Osteoblast (primary cell): ENCODE results near the gene PRPF40B. TPM values are rescaled to one million over a fixed set of nuclear protein-coding genes. Genes with fewer than 3 reads are reported as not detected.

Experiments
- DNase-seq: peaks from one replicate; pipeline ENCODE4 v3.0.0; 2011; ENCODE audit warnings: low spot score, mixed read lengths; ENCODE audit not compliant: insufficient read length; ENCODE audit errors: missing footprints
- H2AFZ ChIP-seq: 2 replicates; pipeline ENCODE4 v1.6.0; 2011; ENCODE audit warnings: mild to moderate bottlenecking, low read length
- H3K27ac ChIP-seq: 2 replicates; pipeline ENCODE4 v1.5.1; 2011; ENCODE audit warnings: mild to moderate bottlenecking, low read depth, low read length, moderate library complexity
- H3K27me3 ChIP-seq: 2 replicates; pipeline ENCODE4 v1.6.0; 2012; ENCODE audit warnings: mild to moderate bottlenecking, control low read depth, inconsistent platforms, low read length, moderate library complexity; ENCODE audit not compliant: insufficient read depth
- H3K36me3 ChIP-seq: 2 replicates; pipeline ENCODE4 v1.5.1; 2011; ENCODE audit warnings: mild to moderate bottlenecking, low read length, control low read depth, moderate library complexity; ENCODE audit not compliant: insufficient read depth
- H3K4me1 ChIP-seq: 2 replicates; pipeline ENCODE4 v1.5.1; 2011; ENCODE audit warnings: mild to moderate bottlenecking, low read length, control low read depth, moderate library complexity; ENCODE audit not compliant: insufficient read depth
- H3K4me2 ChIP-seq: 2 replicates; pipeline ENCODE4 v1.6.0; 2011; ENCODE audit warnings: mild to moderate bottlenecking, low read length; ENCODE audit not compliant: insufficient read depth
- H3K4me3 ChIP-seq: fragments of 200-600 bp; sonication (generic); 3 replicates; pipeline ENCODE4 v1.5.1; 2012; ENCODE audit warnings: mild to moderate bottlenecking, low read length, inconsistent platforms; ENCODE audit not compliant: insufficient read depth
- H3K79me2 ChIP-seq: 2 replicates; pipeline ENCODE4 v1.6.0; 2012; ENCODE audit warnings: mild to moderate bottlenecking, low read length, control low read depth, inconsistent platforms; ENCODE audit not compliant: insufficient read depth
- H3K9me3 ChIP-seq: 2 replicates; pipeline ENCODE4 v1.5.1; 2011; ENCODE audit warnings: low read depth, low read length, control low read depth
- H4K20me1 ChIP-seq: 2 replicates; pipeline ENCODE4 v1.6.0; 2012; ENCODE audit warnings: mild to moderate bottlenecking, low read length, control low read depth; ENCODE audit not compliant: insufficient read depth
- CTCF ChIP-seq: IDR thresholded peaks from 2 replicates; pipeline ENCODE4 v1.5.1; 2011; ENCODE audit warnings: mild to moderate bottlenecking, low read depth, low read length, moderate library complexity; ENCODE audit errors: extremely low read depth
- total RNA-seq: library from RNA; depleted of rRNA; stranded (reverse); fragments of >200 nt; gene quantifications from 2 replicates; pipeline ENCODE4 v1.2.3, GENCODE V29; 2012

PRPF40B gene
- total RNA-seq, 1 donor = 11.6 TPM

GRCh38 chr12:49612210-49612609, 11.2 kb upstream of the PRPF40B start:
- Histone ChIP-seq H2AFZ (no peak overlapping the region), H3K9me3 (no peaks in the 10 kb centered on the region), H3K4me1 (no peaks in the 10 kb centered on the region), H3K27ac (no peak overlapping the region), H3K4me2 (no peak overlapping the region), H3K36me3 (no peaks in the 10 kb centered on the region), H3K27me3 (no peaks in the 10 kb centered on the region), H3K4me3 (no peak overlapping the region), H3K79me2 (no peaks in the 10 kb centered on the region), H4K20me1 (no peaks in the 10 kb centered on the region)
- TF ChIP-seq CTCF = no peak
- DNase-seq = no peak

GRCh38 chr12:49615725-49616124, 7.6 kb upstream of the PRPF40B start:
- TF ChIP-seq CTCF = no peak
- no peak overlapping the region for H3K4me3 ChIP-seq
- no peaks in the 10 kb centered on the region for H3K4me1 ChIP-seq
- no peaks in the 10 kb centered on the region for H3K79me2 ChIP-seq
- no peak overlapping the region for H3K27ac ChIP-seq
- H3K36me3 ChIP-seq = no peaks in the 10 kb centered on the region
- no peak overlapping the region for H2AFZ ChIP-seq
- peaks cover 11% of the 10 kb centered on the region for H3K27me3 ChIP-seq
- H3K4me2 ChIP-seq = no peak overlapping the region
- DNase-seq = no peak
- H3K9me3 ChIP-seq = no peaks in the 10 kb centered on the region
- no peaks in the 10 kb centered on the region for H4K20me1 ChIP-seq

GRCh38 chr12:49616533-49617219, 6.7 kb upstream of the PRPF40B start:
- Histone ChIP-seq H3K79me2 (no peaks in the 10 kb centered on the region), H3K4me2 (no peak overlapping the region), H4K20me1 (no peaks in the 10 kb centered on the region), H3K27me3 (peaks cover 11% of the 10 kb centered on the region), H3K9me3 (no peaks in the 10 kb centered on the region), H3K4me1 (peaks cover 3% of the 10 kb centered on the region), H3K4me3 (no peak overlapping the region), H2AFZ (no peak overlapping the region), H3K27ac (no peak overlapping the region), H3K36me3 (no peaks in the 10 kb centered on the region)
- no peak for TF ChIP-seq CTCF
- no peak for DNase-seq

GRCh38 chr12:49618576-49618975, 4.8 kb upstream of the PRPF40B start:
- Histone ChIP-seq H3K36me3 (no peaks in the 10 kb centered on the region), H3K27ac (no peak overlapping the region), H3K9me3 (no peaks in the 10 kb centered on the region), H3K4me2 (no peak overlapping the region), H3K79me2 (no peaks in the 10 kb centered on the region), H3K27me3 (peaks cover 11% of the 10 kb centered on the region), H4K20me1 (no peaks in the 10 kb centered on the region), H3K4me1 (peaks cover 15% of the 10 kb centered on the region), H3K4me3 (no peak overlapping the region), H2AFZ (no peak overlapping the region)
- DNase-seq = no peak
- no peak for TF ChIP-seq CTCF
